Left ventricle myocardium inferior (tissue), 1 donor: ENCODE measurements around the gene KLHL40. TPM values are rescaled to one million over a fixed set of nuclear protein-coding genes. Genes with fewer than 3 reads are reported as not detected.

ENCODE experiments used
- DNase-seq: peaks from one replicate; pipeline ENCODE4 v3.0.0-alpha.2; 2020
- H3K27ac ChIP-seq: fragments of 200-600 bp; replicated peaks from 2 replicates; pipeline ENCODE4 v1.8.0; 2021
- H3K27me3 ChIP-seq: fragments of 200-600 bp; 2 replicates; pipeline ENCODE4 v1.8.0; 2021; ENCODE audit warnings: low read depth
- H3K36me3 ChIP-seq: fragments of 200-600 bp; 2 replicates; pipeline ENCODE4 v1.8.0; 2021
- H3K4me1 ChIP-seq: fragments of 200-600 bp; 2 replicates; pipeline ENCODE4 v1.8.0; 2021
- H3K4me3 ChIP-seq: fragments of 200-600 bp; 2 replicates; pipeline ENCODE4 v1.8.0; 2021; ENCODE audit warnings: mild to moderate bottlenecking, moderate library complexity
- H3K9me3 ChIP-seq: fragments of 200-600 bp; replicated peaks from 2 replicates; pipeline ENCODE4 v1.8.0; 2021
- intact Hi-C: fragments of 100-400 bp; cut with micrococcal nuclease; formaldehyde crosslinking; loops from one replicate; pipeline ENCODE4 v1.11.0; 2022
- total RNA-seq: library from RNA; stranded (reverse); fragmentation: NEBNext Ultra II Directional; extraction: Animal tissue kit (Norgen Biotek cat#: 25700); gene quantifications from one replicate; pipeline ENCODE4 v1.2.1, GENCODE V29; 2021
- TF ChIP-seq, protein P1 (sequence below): fragments of 200-600 bp; IDR thresholded peaks from 2 replicates; pipeline ENCODE4 v1.8.0; 2021; ENCODE audit warnings: antibody characterized with exemption, mild to moderate bottlenecking, borderline replicate concordance
- donor health status: DM: no; HTN: yes; CAD: no; lungs with severe emphysema.

KLHL40 gene
- total RNA-seq, 1 donor from 2014 or later, result 0.22 TPM

DNA sequence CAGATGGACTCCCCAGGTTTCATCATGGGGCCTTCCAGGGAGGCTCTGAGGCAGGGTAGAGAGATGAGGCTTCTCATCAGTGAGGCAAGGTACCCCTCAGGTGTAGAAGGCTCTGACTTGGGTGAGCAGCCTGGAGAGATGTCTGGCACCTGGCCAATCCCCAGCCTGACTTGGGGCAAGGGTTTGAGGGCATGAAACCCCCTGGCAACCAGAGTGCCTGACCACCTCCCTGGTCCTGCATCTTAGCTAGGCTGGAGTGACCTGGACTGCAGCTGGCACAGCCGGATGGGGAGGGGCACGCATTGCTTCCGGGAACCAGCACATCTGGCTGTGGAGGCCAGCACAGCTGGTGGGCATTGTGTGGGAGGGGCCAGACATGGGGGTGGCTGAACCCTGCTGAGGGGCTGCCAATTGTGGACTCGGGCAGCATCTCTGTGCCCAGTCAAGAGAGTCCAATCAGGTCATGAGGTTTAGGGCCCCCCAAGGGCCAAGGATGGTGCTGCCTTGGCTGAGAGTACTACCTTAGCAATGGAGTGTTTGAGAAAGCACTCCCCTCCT is 29.9 kb upstream of the KLHL40 start:
- Histone ChIP-seq H3K9me3 (no peaks in the 10 kb centered on the region), H3K27me3 (no peaks in the 10 kb centered on the region), H3K27ac (peak overlapping the region; percentile 96), H3K4me3 (peak overlapping the region; percentile 81), H3K36me3 (peaks cover 16% of the 10 kb centered on the region), H3K4me1 (peaks cover 83% of the 10 kb centered on the region)
- TF ChIP-seq, protein P1, sequence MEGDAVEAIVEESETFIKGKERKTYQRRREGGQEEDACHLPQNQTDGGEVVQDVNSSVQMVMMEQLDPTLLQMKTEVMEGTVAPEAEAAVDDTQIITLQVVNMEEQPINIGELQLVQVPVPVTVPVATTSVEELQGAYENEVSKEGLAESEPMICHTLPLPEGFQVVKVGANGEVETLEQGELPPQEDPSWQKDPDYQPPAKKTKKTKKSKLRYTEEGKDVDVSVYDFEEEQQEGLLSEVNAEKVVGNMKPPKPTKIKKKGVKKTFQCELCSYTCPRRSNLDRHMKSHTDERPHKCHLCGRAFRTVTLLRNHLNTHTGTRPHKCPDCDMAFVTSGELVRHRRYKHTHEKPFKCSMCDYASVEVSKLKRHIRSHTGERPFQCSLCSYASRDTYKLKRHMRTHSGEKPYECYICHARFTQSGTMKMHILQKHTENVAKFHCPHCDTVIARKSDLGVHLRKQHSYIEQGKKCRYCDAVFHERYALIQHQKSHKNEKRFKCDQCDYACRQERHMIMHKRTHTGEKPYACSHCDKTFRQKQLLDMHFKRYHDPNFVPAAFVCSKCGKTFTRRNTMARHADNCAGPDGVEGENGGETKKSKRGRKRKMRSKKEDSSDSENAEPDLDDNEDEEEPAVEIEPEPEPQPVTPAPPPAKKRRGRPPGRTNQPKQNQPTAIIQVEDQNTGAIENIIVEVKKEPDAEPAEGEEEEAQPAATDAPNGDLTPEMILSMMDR, result no peak
- DNase-seq, result no peak
- intact Hi-C loops, result loop anchor here (10.0 kb wide), 1 partner anchor 89 kb away; no protein-coding TSS in a partner anchor

DNA sequence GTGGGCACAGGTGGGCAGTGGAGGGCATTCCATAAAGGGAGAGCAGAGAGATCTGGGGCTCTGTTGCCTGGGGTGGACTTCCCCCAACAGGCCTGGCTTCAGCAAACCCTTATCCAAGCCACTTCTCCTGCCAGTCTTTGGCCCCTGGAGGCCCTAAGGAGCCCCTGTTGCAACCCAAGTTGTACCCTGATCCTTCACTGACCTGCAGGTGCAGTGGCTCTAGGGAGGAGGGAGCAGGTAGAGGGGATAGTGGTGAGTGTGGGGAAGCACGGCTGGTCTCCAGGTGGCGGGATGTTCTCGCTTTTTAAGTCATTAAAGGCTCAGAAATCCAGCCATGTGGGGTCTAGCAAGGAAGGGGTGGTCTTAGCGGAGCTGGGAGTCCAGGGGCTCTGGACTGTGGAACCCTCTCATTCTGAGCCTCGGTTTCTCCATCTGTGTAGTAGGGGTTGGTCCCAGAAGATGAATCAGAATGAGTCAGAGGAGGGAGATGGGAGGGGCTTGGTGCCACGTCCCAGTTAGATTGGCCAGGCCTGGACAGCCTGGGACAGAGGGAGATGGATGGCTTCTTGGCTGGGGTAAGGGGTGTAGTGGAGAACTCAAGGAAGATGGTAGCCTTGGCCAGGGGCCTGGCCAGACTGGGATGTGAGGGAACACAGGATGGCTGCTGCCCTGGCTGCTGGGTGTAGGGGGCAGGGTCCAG is 29.2 kb upstream of the KLHL40 start:
- intact Hi-C loops, result loop anchor here (10.0 kb wide), 1 partner anchor 89 kb away; no protein-coding TSS in a partner anchor
- TF ChIP-seq, protein P1, result no peak
- peak overlapping the region; percentile 96 for H3K27ac ChIP-seq
- H3K4me3 ChIP-seq, result peak overlapping the region; percentile 81
- no peaks in the 10 kb centered on the region for H3K9me3 ChIP-seq
- DNase-seq, result no peak
- peaks cover 87% of the 10 kb centered on the region for H3K4me1 ChIP-seq
- H3K27me3 ChIP-seq, result no peaks in the 10 kb centered on the region
- H3K36me3 ChIP-seq, result peaks cover 11% of the 10 kb centered on the region

GRCh38 chr3:42656680-42657610 is 28.4 kb upstream of the KLHL40 start:
- peaks cover 83% of the 10 kb centered on the region for H3K4me1 ChIP-seq
- H3K27ac ChIP-seq, result peak overlapping the region; percentile 96
- DNase-seq, result no peak
- no peaks in the 10 kb centered on the region for H3K27me3 ChIP-seq
- TF ChIP-seq, protein P1, result no peak
- peaks cover 11% of the 10 kb centered on the region for H3K36me3 ChIP-seq
- no peak overlapping the region for H3K4me3 ChIP-seq
- H3K9me3 ChIP-seq, result no peaks in the 10 kb centered on the region
- intact Hi-C loops, result loop anchor here (10.0 kb wide), 1 partner anchor 88 kb away; no protein-coding TSS in a partner anchor

DNA sequence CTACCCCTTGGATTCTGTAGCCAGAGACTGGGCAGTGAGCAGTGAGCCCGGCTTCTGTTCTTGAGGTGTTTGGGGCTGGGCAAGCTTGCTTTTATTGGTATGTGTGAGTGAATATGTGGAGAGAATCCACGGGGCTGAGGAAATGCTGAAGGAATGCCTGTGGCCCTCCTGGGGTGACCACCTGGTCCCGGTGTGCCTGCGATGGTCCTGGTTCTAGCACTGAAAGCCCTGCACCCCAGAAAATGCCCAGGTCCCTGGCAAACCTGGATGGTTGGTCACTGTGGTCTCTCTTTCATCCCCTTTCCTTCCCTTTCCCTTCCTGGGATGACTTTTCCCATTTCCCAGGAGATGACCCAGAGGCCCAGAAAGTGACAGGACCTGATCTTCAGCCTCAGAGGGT is 27.7 kb upstream of the KLHL40 start:
- Histone ChIP-seq H3K4me1 (peaks cover 75% of the 10 kb centered on the region), H3K4me3 (no peak overlapping the region), H3K27me3 (no peaks in the 10 kb centered on the region), H3K9me3 (no peaks in the 10 kb centered on the region), H3K27ac (peak overlapping the region; percentile 96), H3K36me3 (peaks cover 15% of the 10 kb centered on the region)
- DNase-seq, result no peak
- intact Hi-C loops, result loop anchor here (10.0 kb wide), 1 partner anchor 87 kb away; no protein-coding TSS in a partner anchor
- TF ChIP-seq, protein P1, result no peak

DNA sequence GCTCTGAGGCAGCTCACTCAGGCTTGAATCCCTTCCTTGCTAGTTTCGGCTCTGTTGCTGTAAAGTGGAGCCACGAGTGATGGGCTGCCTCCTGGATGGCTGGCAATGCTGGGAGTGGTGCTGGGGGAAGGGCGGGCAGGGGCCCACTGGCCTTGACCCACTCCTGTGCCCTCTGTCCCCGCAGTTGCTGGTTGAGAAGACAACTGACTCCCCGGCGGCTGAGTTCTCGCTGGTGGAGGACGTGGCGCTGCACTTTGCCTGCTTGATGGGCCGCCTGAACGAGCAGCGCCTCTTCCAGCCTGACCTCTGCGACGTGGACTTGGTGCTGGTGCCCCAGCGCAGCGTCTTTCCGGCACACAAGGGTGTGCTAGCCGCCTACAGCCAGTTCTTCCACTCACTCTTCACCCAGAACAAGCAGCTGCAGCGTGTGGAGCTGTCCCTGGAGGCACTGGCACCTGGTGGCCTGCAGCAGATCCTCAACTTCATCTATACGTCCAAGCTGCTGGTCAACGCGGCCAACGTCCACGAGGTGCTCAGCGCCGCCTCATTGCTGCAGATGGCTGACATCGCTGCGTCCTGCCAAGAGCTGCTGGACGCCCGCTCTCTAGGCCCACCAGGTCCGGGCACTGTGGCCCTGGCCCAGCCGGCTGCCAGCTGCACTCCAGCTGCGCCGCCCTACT is 27.1 kb upstream of the KLHL40 start:
- H3K27me3 ChIP-seq, result no peaks in the 10 kb centered on the region
- peak overlapping the region; percentile 96 for H3K27ac ChIP-seq
- peaks cover 15% of the 10 kb centered on the region for H3K36me3 ChIP-seq
- intact Hi-C loops, result loop anchor here (10.0 kb wide), 1 partner anchor 87 kb away; no protein-coding TSS in a partner anchor
- peaks cover 70% of the 10 kb centered on the region for H3K4me1 ChIP-seq
- DNase-seq, result no peak
- no peak overlapping the region for H3K4me3 ChIP-seq
- H3K9me3 ChIP-seq, result no peaks in the 10 kb centered on the region
- TF ChIP-seq, protein P1, result no peak
